H1 (cell line): ENCODE measurements around the gene POLR3H.

Source experiments
- POLR2A ChIP-seq, 2 experiments: IDR thresholded peaks; 1 replicate in 1 of 2; 2 replicates in 1 of 2; pipeline ENCODE4 v1.6.1; 2011; ENCODE audit warnings: low read depth in 2 of 2, low read length in 2 of 2, mild to moderate bottlenecking in 2 of 2; ENCODE audit errors: control extremely low read depth in 1 of 2
- TF ChIP-seq, protein P1 (sequence below): IDR thresholded peaks from 2 replicates; pipeline ENCODE4 v1.6.1; 2012; ENCODE audit warnings: inconsistent platforms

DNA sequence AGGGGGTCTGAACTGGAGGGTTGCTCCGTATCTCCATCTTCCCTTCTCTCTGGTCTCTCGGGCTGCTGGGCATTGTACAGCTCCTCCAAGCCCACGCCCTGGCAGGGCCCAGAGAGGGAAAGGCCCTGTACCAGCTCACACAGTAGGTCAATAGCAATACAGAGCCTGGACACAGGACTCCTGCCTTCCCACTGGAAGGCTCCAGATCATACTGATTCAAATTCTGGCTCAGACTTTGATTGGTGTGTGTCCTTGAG lies 23.2 kb upstream of the POLR3H start:
- TF ChIP-seq, protein P1, sequence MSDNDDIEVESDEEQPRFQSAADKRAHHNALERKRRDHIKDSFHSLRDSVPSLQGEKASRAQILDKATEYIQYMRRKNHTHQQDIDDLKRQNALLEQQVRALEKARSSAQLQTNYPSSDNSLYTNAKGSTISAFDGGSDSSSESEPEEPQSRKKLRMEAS, result no peak
- no peak for TF ChIP-seq POLR2A (IDR thresholded peaks at IDR 0.05; ENCODE audit: control extremely low read depth in 1 of 2, low read depth in 2 of 2, low read length in 2 of 2)
